H9 (cell line): Measurements from ENCODE around the gene BTBD17. TPM values are rescaled to one million over a fixed set of nuclear protein-coding genes. Genes with fewer than 3 reads are reported as not detected.

Source experiments
- DNase-seq: peaks from one replicate; pipeline ENCODE4 v3.0.0-alpha.2; 2017
- H2AFZ ChIP-seq: one replicate; pipeline ENCODE4 v1.6.1; 2013; ENCODE audit warnings: mild to moderate bottlenecking, low read length, control low read depth, moderate library complexity
- H2AK5ac ChIP-seq: 2 replicates; pipeline ENCODE4 v1.6.1; 2013; ENCODE audit warnings: low read length, control low read depth, mixed read lengths; ENCODE audit not compliant: insufficient read length
- H2BK120ac ChIP-seq: one replicate; pipeline ENCODE4 v1.6.1; 2013; ENCODE audit warnings: low read depth, mild to moderate bottlenecking, low read length, control low read depth, inconsistent platforms; ENCODE audit not compliant: poor library complexity, severe bottlenecking
- H2BK12ac ChIP-seq: 2 replicates; pipeline ENCODE4 v1.6.1; 2013; ENCODE audit warnings: low read length, control low read depth, mixed read lengths, low read depth; ENCODE audit not compliant: insufficient read length
- H2BK15ac ChIP-seq: 2 replicates; pipeline ENCODE4 v1.6.1; 2013; ENCODE audit warnings: low read depth, low read length, control low read depth
- H2BK20ac ChIP-seq: one replicate; pipeline ENCODE4 v1.6.1; 2013; ENCODE audit warnings: low read depth, mild to moderate bottlenecking, low read length, control low read depth, inconsistent platforms; ENCODE audit not compliant: poor library complexity, severe bottlenecking
- H2BK5ac ChIP-seq: 2 replicates; pipeline ENCODE4 v1.6.1; 2013; ENCODE audit warnings: low read length, control low read depth, mixed read lengths; ENCODE audit not compliant: insufficient read length
- H3K14ac ChIP-seq: 2 replicates; pipeline ENCODE4 v1.6.1; 2013; ENCODE audit warnings: low read length, control low read depth; ENCODE audit not compliant: insufficient read depth
- H3K18ac ChIP-seq: 2 replicates; pipeline ENCODE4 v1.6.1; 2013; ENCODE audit warnings: low read depth, mild to moderate bottlenecking, mixed read lengths, low read length, control low read depth; ENCODE audit not compliant: insufficient read length
- H3K23ac ChIP-seq: 2 replicates; pipeline ENCODE4 v1.6.1; 2013; ENCODE audit warnings: low read length, control low read depth, mixed read lengths, low read depth; ENCODE audit not compliant: insufficient read length
- H3K23me2 ChIP-seq: 2 replicates; pipeline ENCODE4 v1.6.1; 2013; ENCODE audit warnings: low read depth, mild to moderate bottlenecking, mixed read lengths, low read length, control low read depth; ENCODE audit not compliant: insufficient read length, poor library complexity, severe bottlenecking
- H3K27ac ChIP-seq: 2 replicates; pipeline ENCODE4 v1.5.1; 2013; ENCODE audit warnings: low read length, control low read depth, mixed read lengths, low read depth; ENCODE audit not compliant: insufficient read length
- H3K27me3 ChIP-seq: 2 replicates; pipeline ENCODE4 v1.6.1; 2013; ENCODE audit warnings: low read length, control low read depth, inconsistent platforms; ENCODE audit not compliant: insufficient read depth
- H3K4ac ChIP-seq: 2 replicates; pipeline ENCODE4 v1.6.1; 2013; ENCODE audit warnings: low read depth, mild to moderate bottlenecking, control low read depth, inconsistent platforms, low read length, moderate library complexity
- H3K4me1 ChIP-seq: 2 replicates; pipeline ENCODE4 v1.6.1; 2013; ENCODE audit warnings: low read length, control low read depth, inconsistent platforms; ENCODE audit not compliant: insufficient read depth
- H3K4me2 ChIP-seq: 2 replicates; pipeline ENCODE4 v1.6.1; 2013; ENCODE audit warnings: low read length, control low read depth, mixed read lengths; ENCODE audit not compliant: insufficient read length, insufficient read depth
- H3K56ac ChIP-seq: 2 replicates; pipeline ENCODE4 v1.6.1; 2013; ENCODE audit warnings: low read depth, mild to moderate bottlenecking, mixed read lengths, low read length, control low read depth; ENCODE audit not compliant: insufficient read length
- H3K79me1 ChIP-seq: 2 replicates; pipeline ENCODE4 v1.6.1; 2013; ENCODE audit warnings: low read depth, mild to moderate bottlenecking, moderate library complexity, low read length, control low read depth, inconsistent platforms; ENCODE audit not compliant: insufficient read depth, poor library complexity, severe bottlenecking
- H3K79me2 ChIP-seq: 2 replicates; pipeline ENCODE4 v1.6.1; 2013; ENCODE audit warnings: low read length, control low read depth, inconsistent platforms; ENCODE audit not compliant: insufficient read depth
- H3K9ac ChIP-seq: 2 replicates; pipeline ENCODE4 v1.6.1; 2013; ENCODE audit warnings: low read length, control low read depth, mixed read lengths; ENCODE audit not compliant: insufficient read length; ENCODE audit errors: extremely low read depth
- H3K9me3 ChIP-seq: one replicate; pipeline ENCODE4 v1.6.1; 2013; ENCODE audit warnings: low read depth, low read length, inconsistent platforms; ENCODE audit not compliant: control insufficient read depth
- H3T11ph ChIP-seq: one replicate; pipeline ENCODE4 v1.6.1; 2013; ENCODE audit warnings: mild to moderate bottlenecking, low read length, control low read depth, inconsistent platforms
- H4K20me1 ChIP-seq: one replicate; pipeline ENCODE4 v1.6.1; 2013; ENCODE audit not compliant: control insufficient read depth, insufficient read length, insufficient read depth
- H4K5ac ChIP-seq: 2 replicates; pipeline ENCODE4 v1.6.1; 2013; ENCODE audit warnings: low read depth, mild to moderate bottlenecking, mixed read lengths, low read length, control low read depth; ENCODE audit not compliant: insufficient read length
- H4K8ac ChIP-seq: replicated peaks from 2 replicates; pipeline ENCODE4 v1.6.1; 2013; ENCODE audit warnings: low read length, control low read depth, mixed read lengths, low read depth; ENCODE audit not compliant: insufficient read length
- H4K91ac ChIP-seq: 2 replicates; pipeline ENCODE4 v1.6.1; 2013; ENCODE audit warnings: low read depth, mild to moderate bottlenecking, moderate library complexity, mixed read lengths, low read length, control low read depth; ENCODE audit not compliant: insufficient read length
- H3K27ac Mint-ChIP-seq, 3 experiments: 2 replicates in 2 of 3; 3 replicates in 1 of 3; pipeline ENCODE4 v1.8.0; 2020 to 2021; ENCODE audit warnings: mixed read lengths in 3 of 3, mild to moderate bottlenecking in 1 of 3, moderate library complexity in 1 of 3
- H3K27me3 Mint-ChIP-seq: 2 replicates; pipeline ENCODE4 v1.8.0; 2021; ENCODE audit warnings: low read depth, mild to moderate bottlenecking, moderate library complexity, mixed read lengths
- H3K36me3 Mint-ChIP-seq, 3 experiments: 2 replicates in 2 of 3; 3 replicates in 1 of 3; pipeline ENCODE4 v1.8.0; 2020 to 2021; ENCODE audit warnings: low read depth in 3 of 3, mixed read lengths in 3 of 3; ENCODE audit not compliant: insufficient read depth in 1 of 3
- H3K4me1 Mint-ChIP-seq, 2 experiments: 2 replicates each; pipeline ENCODE4 v1.8.0; 2020; ENCODE audit warnings: mixed read lengths in 2 of 2
- H3K4me3 Mint-ChIP-seq, 2 experiments: 2 replicates in 1 of 2; 3 replicates in 1 of 2; pipeline ENCODE4 v1.8.0; 2020 to 2021; ENCODE audit warnings: mild to moderate bottlenecking in 2 of 2, mixed read lengths in 2 of 2, moderate library complexity in 1 of 2
- H3K9me3 Mint-ChIP-seq, 2 experiments: 2 replicates in 1 of 2; 3 replicates in 1 of 2; pipeline ENCODE4 v1.8.0; 2020; ENCODE audit warnings: mild to moderate bottlenecking in 2 of 2, mixed read lengths in 2 of 2, moderate library complexity in 1 of 2
- WGBS: extraction: QIAGEN DNeasy Blood & Tissue Kit; methylation state at CpG from one replicate; pipeline ENCODE4 v1.1.7; 2013; ENCODE audit warnings: missing lambda C conversion rate, low lambda C conversion rate, mixed read lengths; ENCODE audit not compliant: insufficient read length; ENCODE audit errors: extremely low coverage; 5-methylcytosine and 5-hydroxymethylcytosine counted together
- total RNA-seq: library from RNA; stranded (reverse); gene quantifications from 2 replicates; pipeline ENCODE4 v1.2.1, GENCODE V29; 2021
- TF ChIP-seq, protein P1 (sequence below): fragments of 200-600 bp; sonication (generic); conservative IDR thresholded peaks from 3 replicates; pipeline ENCODE4 v1.8.0; 2021; ENCODE audit warnings: antibody characterized with exemption, mild to moderate bottlenecking

The BTBD17 gene
- total RNA-seq, 1 experiment from 2014 or later, result 0.33 TPM

DNA sequence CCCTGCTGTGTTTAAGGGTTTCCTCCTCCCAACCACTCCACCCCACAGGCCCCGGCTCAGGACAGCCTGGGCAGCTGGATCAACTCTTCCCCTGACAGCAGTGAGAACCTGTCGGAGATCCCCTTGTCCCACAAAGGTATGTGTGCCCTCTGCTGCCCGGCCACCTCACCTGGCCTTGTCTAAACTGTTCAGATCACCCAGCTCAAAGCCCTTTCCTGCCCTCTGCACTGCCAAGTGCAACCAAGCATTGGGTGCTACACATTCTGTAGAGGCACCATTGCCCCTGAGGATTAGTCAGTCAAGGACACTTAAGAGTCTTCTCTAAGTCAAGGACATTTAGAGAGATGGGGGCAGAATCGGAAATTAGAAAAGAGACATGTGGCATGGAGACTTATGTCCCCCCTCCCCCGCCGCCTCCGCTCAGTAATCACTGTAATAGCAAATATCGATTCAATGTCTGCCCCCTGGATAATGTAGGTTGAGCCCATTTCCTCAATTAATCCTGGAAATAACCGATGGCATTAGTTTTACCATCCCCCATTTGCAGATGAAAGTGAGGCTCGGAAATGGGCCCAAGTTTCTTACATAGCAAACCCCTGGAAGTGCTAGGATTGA lies 8.1 kb downstream of the BTBD17 start:
- Histone ChIP-seq H3K14ac (no peak overlapping the region), H3K27me3 (peaks cover 13% of the 10 kb centered on the region; the same call in 1 of the 2 replicates), H2AFZ (no peak overlapping the region), H3K4me1 (no peaks in the 10 kb centered on the region), H4K8ac (no peak overlapping the region), H4K91ac (no peak overlapping the region), H4K5ac (no peak overlapping the region), H2BK120ac (no peak overlapping the region), H3K4me2 (no peak overlapping the region), H2BK12ac (no peak overlapping the region), H3K4ac (no peak overlapping the region), H4K20me1 (no peaks in the 10 kb centered on the region), H3K79me2 (no peaks in the 10 kb centered on the region), H3K56ac (no peak overlapping the region), H3T11ph (no peak overlapping the region), H2BK5ac (no peak overlapping the region), H2BK20ac (no peak overlapping the region), H3K23ac (no peak overlapping the region), H2BK15ac (no peak overlapping the region), H3K27ac (no peak overlapping the region), H2AK5ac (no peak overlapping the region), H3K9me3 (no peaks in the 10 kb centered on the region), H3K79me1 (no peaks in the 10 kb centered on the region), H3K18ac (no peak overlapping the region), H3K23me2 (no peaks in the 10 kb centered on the region), H3K9ac (no peak overlapping the region)
- Mint-ChIP-seq H3K9me3 (no peaks in the 10 kb centered on the region; a peak in 1 of 5 replicates), H3K36me3 (peaks cover 0 to 6% (median 3%) of the 10 kb centered on the region in 3 experiments; a peak in 4 of 7 replicates), H3K27ac (no peak overlapping the region; a peak in 1 of 7 replicates), H3K4me1 (peaks cover 6 to 18% of the 10 kb centered on the region in 2 experiments; a peak in 3 of 4 replicates), H3K4me3 (peak overlapping the region in 1 of 2 experiments; percentile 23; a peak in 2 of 5 replicates), H3K27me3 (peaks cover 97% of the 10 kb centered on the region)
- no CpG with 5 or more reads among the region's 10 CpGs for WGBS
- no peak for DNase-seq
- TF ChIP-seq, protein P1, sequence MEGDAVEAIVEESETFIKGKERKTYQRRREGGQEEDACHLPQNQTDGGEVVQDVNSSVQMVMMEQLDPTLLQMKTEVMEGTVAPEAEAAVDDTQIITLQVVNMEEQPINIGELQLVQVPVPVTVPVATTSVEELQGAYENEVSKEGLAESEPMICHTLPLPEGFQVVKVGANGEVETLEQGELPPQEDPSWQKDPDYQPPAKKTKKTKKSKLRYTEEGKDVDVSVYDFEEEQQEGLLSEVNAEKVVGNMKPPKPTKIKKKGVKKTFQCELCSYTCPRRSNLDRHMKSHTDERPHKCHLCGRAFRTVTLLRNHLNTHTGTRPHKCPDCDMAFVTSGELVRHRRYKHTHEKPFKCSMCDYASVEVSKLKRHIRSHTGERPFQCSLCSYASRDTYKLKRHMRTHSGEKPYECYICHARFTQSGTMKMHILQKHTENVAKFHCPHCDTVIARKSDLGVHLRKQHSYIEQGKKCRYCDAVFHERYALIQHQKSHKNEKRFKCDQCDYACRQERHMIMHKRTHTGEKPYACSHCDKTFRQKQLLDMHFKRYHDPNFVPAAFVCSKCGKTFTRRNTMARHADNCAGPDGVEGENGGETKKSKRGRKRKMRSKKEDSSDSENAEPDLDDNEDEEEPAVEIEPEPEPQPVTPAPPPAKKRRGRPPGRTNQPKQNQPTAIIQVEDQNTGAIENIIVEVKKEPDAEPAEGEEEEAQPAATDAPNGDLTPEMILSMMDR, result no peak
